ENCODE results near the gene ABHD2.
"Not testable (repeated sequence)": the region's sequence is repeated elsewhere in the genome, so short reads cannot be mapped to it uniquely, and the experiment has no call there.

Gene ABHD2

DNA sequence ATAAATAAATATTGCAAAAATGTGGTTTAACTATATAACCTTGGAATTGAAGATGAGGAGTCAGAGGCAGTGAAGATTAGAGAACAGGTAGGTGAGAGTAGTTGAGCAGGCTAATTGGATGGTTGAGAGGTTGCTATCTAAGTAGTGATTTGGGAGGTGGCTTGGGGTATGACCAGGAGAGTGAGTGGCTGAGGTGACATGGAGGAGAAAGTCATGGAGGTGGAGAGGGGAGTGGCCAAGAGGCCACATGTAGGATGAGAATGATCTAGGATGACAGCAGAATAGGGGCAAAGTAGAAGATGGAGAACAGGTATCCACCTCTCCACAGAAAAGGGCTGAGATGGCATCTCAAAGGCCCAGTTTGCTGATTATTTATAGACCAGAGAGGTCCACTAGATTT lies 143.6 kb downstream of the ABHD2 start:
- FAIRE-seq = no peak
- TF ChIP-seq, protein P1, sequence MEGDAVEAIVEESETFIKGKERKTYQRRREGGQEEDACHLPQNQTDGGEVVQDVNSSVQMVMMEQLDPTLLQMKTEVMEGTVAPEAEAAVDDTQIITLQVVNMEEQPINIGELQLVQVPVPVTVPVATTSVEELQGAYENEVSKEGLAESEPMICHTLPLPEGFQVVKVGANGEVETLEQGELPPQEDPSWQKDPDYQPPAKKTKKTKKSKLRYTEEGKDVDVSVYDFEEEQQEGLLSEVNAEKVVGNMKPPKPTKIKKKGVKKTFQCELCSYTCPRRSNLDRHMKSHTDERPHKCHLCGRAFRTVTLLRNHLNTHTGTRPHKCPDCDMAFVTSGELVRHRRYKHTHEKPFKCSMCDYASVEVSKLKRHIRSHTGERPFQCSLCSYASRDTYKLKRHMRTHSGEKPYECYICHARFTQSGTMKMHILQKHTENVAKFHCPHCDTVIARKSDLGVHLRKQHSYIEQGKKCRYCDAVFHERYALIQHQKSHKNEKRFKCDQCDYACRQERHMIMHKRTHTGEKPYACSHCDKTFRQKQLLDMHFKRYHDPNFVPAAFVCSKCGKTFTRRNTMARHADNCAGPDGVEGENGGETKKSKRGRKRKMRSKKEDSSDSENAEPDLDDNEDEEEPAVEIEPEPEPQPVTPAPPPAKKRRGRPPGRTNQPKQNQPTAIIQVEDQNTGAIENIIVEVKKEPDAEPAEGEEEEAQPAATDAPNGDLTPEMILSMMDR (IDR thresholded peaks at IDR 0.05; ENCODE audit: insufficient read depth, missing control alignments) = no peak
- no peak for DNase-seq (ENCODE audit: insufficient read length, low spot score)

DNA sequence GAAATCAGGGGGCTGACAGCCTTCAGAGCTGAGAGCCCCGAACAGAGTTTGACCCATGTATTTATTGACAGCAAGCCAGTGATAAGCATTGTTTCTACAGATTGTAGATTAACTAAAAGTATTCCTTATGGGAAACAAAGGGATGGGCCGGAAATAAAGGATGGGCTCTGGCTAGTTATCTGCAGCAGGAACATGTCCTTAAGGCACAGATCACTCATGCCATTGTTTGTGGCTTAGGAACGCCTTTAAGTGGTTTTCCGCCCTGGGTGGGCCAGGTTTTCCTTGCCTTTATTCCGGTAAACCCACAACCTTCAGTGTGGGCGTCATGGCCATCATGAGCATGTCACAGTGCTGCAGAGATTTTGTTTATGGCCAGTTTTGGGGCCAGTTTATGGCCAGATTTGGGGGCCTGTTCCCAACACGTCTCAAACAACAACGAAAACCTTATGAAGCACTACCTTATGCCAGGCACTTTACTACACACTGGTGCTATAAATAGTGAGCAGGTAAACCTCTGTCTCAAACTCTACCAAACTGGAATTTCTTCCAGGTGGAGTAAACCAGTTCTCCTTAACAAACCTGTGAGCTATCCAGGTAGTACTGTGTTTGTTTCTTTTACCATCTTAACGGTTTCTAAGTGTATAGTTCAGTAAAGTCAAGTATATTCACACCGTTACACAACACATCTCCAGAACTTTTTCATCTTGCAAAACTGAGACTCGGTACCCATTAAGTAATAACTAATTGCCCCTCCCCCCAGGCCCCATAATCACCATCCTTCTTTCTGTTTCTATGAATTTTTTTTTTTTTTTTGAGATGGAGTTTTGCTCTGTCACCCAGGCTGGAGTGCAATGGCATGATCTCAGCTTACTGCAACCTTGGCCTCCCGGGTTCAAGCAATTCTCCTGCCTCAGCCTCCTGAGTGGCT lies 151.9 kb downstream of the ABHD2 start:
- not testable (repeated sequence) for DNase-seq (ENCODE audit: insufficient read length, low spot score); FAIRE-seq

DNA sequence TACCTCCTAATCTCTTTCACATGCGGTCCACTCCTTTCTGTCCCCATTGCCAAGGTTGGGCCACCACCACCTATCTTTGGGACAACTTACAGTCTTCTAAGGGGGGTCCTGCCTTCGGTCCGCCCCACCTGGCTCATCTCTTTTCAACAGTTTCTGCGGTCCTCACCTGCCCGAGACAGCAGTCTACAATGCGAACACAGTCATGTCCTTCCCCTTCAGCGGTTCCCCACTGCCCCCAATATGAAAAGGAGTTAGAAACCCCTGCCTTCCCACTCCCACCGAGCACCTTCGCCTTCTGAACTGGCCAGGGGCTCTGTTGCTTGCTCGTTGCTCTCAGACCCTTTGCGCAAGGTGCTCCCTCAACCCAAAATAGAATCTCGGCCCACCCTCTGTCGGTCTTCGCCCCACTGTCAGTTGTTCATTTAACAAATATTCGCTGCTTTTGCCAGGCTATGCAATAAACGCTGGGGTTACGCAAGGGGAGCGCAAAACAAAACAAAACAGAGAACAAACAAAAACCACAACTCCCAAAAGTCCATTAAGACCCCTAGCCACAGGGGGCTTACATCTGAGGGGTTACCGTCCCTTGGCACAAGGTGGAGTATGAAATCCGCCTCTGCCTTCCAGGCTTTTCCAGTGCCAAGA lies 154.9 kb downstream of the ABHD2 start:
- DNase-seq (ENCODE audit: insufficient read length, low spot score) (no peak), FAIRE-seq (no peak)
- TF ChIP-seq, protein P1 (IDR thresholded peaks at IDR 0.05; ENCODE audit: insufficient read depth, missing control alignments) = no peak

DNA sequence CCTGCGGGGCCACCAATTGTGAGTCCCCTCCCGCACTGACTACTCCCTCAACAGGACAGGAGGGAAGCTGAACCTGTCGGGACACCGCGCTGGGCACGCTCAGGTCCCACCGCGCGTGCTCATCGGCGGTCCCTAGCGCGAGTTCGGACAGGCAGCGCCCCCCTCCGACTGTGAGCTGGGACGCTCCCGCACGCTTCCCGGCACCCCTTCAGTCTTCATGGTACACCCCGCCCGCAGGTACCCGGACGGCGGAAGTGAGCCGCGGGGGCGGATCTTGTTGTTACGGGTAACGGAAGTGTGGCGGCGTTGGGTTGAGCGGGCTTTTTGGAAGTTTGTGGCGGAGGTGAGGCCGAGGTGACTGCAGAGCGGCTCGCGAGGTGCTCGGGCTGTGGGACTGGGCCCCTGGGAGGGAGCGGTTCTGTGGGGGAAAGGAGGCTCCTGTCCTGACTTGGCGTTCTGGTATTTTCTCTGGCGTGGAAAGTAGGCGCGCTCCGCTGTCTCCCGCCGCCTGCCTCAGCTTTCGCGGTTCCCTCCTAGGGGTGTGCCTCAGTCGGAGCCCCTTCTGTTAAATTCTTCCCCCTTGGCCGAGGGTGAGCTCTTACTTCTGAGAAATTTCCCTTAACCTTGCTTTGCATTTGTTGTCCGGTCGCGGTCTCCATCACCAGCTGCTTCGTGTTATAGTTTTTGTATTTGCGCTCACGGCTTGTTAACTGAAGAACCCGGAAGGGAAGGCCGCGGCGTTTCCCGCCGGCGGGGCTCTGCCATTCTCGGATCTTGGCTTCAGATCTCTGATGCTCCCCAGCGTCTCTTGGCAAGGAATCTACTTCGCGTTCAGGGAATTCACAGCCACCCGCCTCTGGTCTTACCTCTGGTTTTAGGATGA lies 155.7 kb downstream of the ABHD2 start, which contains the start of gene FANCI:
FANCI (plus strand) TSS at position 289 of the 883 bp plus-strand sequence. CDS start 3,669 bp downstream, outside the sequence.
- DNase-seq (ENCODE audit: insufficient read length, low spot score) (peak; percentile 81), FAIRE-seq (no peak)
- TF ChIP-seq, protein P1 (IDR thresholded peaks at IDR 0.05; ENCODE audit: insufficient read depth, missing control alignments) = peak; percentile 49

DNA sequence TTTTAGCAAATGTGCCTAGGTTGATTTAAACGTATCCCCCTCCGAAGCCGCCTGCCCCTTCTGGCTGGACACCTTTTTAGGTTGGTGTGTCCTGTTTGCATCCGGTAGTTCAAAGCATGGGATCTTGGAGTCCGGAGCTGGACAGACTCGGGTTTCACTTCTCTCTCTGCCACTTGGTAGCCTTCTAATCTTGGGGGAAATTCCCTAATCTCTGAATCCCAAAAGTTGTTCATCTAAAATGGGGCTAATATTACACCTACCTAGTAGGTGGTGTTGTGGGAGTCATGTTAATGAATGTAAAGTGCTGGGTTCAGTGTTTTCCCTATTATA lies 156.3 kb downstream of the ABHD2 start:
- FAIRE-seq (no peak), DNase-seq (ENCODE audit: insufficient read length, low spot score) (no peak)
- TF ChIP-seq, protein P1 (IDR thresholded peaks at IDR 0.05; ENCODE audit: insufficient read depth, missing control alignments) = no peak

DNA sequence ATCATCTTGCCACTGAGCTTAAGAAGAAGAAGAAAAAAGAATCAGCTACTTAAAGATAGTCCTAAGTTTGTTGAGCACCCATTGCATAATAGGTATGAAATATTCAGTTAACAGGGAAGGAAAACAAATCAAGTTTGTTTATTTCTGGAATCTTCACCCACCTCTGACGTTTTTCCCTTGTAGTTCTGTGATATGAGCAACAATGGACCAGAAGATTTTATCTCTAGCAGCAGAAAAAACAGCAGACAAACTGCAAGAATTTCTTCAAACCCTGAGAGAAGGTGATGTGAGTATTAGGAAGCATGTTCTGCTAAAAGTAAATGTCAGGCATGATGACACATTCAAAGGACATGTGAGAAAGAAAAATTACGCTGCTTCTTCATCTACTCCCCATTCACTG lies 159.2 kb downstream of the ABHD2 start:
- FAIRE-seq (no peak), DNase-seq (ENCODE audit: insufficient read length, low spot score) (no peak)
- TF ChIP-seq, protein P1 (IDR thresholded peaks at IDR 0.05; ENCODE audit: insufficient read depth, missing control alignments) = no peak

DNA sequence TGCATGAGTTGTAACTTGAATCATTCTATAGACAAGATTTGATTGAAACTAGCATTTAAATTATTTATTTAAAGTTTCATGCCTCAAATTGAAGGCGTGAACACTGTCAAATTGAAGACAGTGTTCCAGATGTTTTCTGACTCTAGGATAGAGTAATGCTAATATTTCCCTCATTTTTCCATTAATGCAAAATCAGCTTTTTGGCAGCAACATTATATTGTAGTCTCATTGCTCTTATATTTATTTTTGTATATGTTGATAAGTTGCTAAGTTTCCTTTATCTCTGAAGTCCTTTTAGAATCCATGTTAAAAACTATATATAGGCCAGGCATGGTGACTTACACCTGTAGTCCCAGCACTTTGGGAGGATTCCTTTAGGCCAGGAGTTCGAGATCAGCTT lies 160.3 kb downstream of the ABHD2 start:
- no peak for FAIRE-seq
- TF ChIP-seq, protein P1 (IDR thresholded peaks at IDR 0.05; ENCODE audit: insufficient read depth, missing control alignments) = no peak

DNA sequence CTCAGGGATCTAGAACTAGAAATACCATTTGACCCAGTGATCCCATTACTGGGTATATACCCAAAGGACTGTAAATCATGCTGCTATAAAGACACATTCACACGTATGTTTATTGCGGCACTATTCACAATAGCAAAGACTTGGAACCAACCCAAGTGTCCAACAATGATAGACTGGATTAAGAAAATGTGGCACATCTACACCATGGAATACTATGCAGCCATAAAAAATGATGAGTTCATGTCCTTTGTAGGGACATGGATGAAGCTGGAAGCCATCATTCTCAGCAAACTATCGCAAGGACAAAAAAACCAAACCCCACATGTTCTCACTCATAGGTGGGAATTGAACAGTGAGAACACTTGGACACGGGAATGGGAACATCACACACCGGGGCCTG lies 161.9 kb downstream of the ABHD2 start:
- DNase-seq (ENCODE audit: insufficient read length, low spot score); FAIRE-seq: not testable (repeated sequence)

More for the DNA sequence above, 160.3 kb downstream of the ABHD2 start:
- no peak for DNase-seq (ENCODE audit: insufficient read length, low spot score)
